Psoas muscle (tissue), 8 donors: ENCODE measurements around the gene UBL3. TPM values are rescaled to one million over a fixed set of nuclear protein-coding genes. Genes with fewer than 3 reads are reported as not detected.

Source experiments
- ATAC-seq, 4 donors: fragments of 200-7000 bp; cut with Tn5 transposase; one replicate each; pipeline ENCODE4 v1.9.1; 2020; ENCODE audit warnings: moderate library complexity in 3 of 4, mild to moderate bottlenecking in 2 of 4
- DNase-seq, 2 donors: peaks; one replicate each; pipeline ENCODE4 v3.0.0-alpha.2; 2020
- H3K27ac ChIP-seq: fragments of 200-600 bp; one replicate; pipeline ENCODE4 v1.8.0; 2022
- H3K27me3 ChIP-seq, 3 donors: fragments of 200-600 bp in 1 of 3; one replicate each; pipeline versions ENCODE4 v1.6.1 to v1.8.0; 2013 to 2022; ENCODE audit warnings: low read length in 2 of 3, mild to moderate bottlenecking in 2 of 3, moderate library complexity in 1 of 3; ENCODE audit not compliant: insufficient read depth in 3 of 3
- H3K36me3 ChIP-seq, 2 donors: fragments of 200-600 bp in 1 of 2; one replicate each; pipeline versions ENCODE4 v1.6.1 to v1.8.0; 2013 to 2022; ENCODE audit warnings: low read depth in 1 of 2, mild to moderate bottlenecking in 1 of 2, moderate library complexity in 1 of 2; ENCODE audit not compliant: insufficient read depth in 1 of 2
- H3K4me1 ChIP-seq: fragments of 200-600 bp; one replicate; pipeline ENCODE4 v1.8.0; 2022
- H3K4me3 ChIP-seq: fragments of 200-600 bp; one replicate; pipeline ENCODE4 v1.8.0; 2022; ENCODE audit warnings: mild to moderate bottlenecking
- H3K9me3 ChIP-seq: fragments of 200-600 bp; one replicate; pipeline ENCODE4 v1.8.0; 2022
- WGBS, 3 donors: extraction: QIAGEN DNeasy Blood & Tissue Kit; methylation state at CpG; one replicate each; pipeline versions ENCODE4 v1.1.6 to v1.1.7; 2013; 5-methylcytosine and 5-hydroxymethylcytosine counted together
- intact Hi-C, 2 donors: fragments of 100-400 bp; cut with DNase I; formaldehyde crosslinking; loops; one replicate each; pipeline versions ENCODE4 v1.11.0 to v1.14.2; 2022
- polyA plus RNA-seq, 3 donors: library from polyadenylated mRNA; stranded (reverse); fragments of 200-250 nt; gene quantifications; one replicate each; pipeline ENCODE4 v1.2.3, GENCODE V29; 2013
- total RNA-seq, 4 donors: library from RNA; stranded (reverse); fragmentation: NEBNext Ultra II Directional in 2 of 4; extraction: Animal tissue kit (Norgen Biotek cat#: 25700) in 2 of 4; gene quantifications; one replicate each; pipeline versions ENCODE4 v1.2.1 to v1.2.4, GENCODE V29; 2021 to 2023
- TF ChIP-seq, protein P1 (sequence below): fragments of 200-600 bp; IDR thresholded peaks from one replicate; pipeline ENCODE4 v1.8.0; 2022; ENCODE audit warnings: antibody characterized with exemption
- donor health status: healthy with polysubstance abuse.
- donor health status: DM: no; HTN: no; CAD: no; lungs with moderate emphysema.
- donor health status: Bipolar disorder and iron deficiency.
- donor health status: healthy.
- donor health status: DM: yes; HTN: yes; CAD: no.
- donor health status: DM: no; HTN: no; CAD: no.
- donor health status: DM: no; HTN: no; CAD: no.
- donor health status: DM: yes; HTN: yes; CAD: no.

Gene UBL3
- total and polyA plus RNA-seq, 7 donors = 15.7 to 43.8 (median 22.8) TPM

DNA sequence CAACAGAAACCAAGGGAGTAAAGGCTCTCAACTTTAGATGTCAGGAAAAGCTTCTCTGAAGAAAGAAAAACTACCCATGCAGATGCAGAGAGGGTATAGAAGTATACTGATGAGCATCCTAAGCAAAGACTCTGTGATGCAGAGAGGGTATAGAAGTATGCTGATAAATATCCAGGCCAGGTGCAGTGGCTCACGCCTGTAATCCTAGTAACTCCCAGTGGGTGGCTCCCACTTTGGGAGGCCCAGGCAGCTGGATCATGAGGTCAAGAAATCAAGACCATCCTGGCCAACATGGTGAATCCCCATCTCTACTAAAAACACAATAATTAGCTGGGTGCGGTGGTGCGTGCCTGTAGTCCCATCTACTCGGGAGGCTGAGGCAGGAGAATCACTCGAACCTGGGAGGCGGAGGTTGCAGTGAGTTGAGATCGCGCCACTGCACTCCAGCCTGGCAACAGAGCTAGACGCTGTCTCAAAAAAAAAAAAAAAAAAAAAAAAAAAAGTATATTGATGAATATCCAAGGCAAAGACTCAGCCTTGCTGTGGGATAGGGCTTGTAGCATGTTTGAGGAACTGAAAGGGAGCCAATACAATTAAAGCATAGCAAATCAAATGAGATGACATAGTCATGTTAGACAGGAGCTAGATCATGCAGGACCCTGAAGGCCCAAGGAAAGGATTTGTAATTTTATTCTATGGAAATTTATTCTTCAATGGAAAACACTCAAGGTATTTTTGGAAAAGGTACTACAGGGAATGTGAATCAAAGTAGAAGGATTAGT, 14.9 kb downstream of the UBL3 start:
- no peaks in the 10 kb centered on the region for H3K36me3 ChIP-seq
- no peak overlapping the region for H3K4me3 ChIP-seq
- intact Hi-C loops = no loop called here
- 97 to 98% (median 97%) methylated on average over 9 of the region's 9 CpGs for WGBS, 3 donors
- DNase-seq (no peak), ATAC-seq (no peak)
- H3K27ac ChIP-seq = no peak overlapping the region
- TF ChIP-seq, protein P1, sequence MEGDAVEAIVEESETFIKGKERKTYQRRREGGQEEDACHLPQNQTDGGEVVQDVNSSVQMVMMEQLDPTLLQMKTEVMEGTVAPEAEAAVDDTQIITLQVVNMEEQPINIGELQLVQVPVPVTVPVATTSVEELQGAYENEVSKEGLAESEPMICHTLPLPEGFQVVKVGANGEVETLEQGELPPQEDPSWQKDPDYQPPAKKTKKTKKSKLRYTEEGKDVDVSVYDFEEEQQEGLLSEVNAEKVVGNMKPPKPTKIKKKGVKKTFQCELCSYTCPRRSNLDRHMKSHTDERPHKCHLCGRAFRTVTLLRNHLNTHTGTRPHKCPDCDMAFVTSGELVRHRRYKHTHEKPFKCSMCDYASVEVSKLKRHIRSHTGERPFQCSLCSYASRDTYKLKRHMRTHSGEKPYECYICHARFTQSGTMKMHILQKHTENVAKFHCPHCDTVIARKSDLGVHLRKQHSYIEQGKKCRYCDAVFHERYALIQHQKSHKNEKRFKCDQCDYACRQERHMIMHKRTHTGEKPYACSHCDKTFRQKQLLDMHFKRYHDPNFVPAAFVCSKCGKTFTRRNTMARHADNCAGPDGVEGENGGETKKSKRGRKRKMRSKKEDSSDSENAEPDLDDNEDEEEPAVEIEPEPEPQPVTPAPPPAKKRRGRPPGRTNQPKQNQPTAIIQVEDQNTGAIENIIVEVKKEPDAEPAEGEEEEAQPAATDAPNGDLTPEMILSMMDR = no peak
- peaks cover 7% of the 10 kb centered on the region for H3K4me1 ChIP-seq
- H3K27me3 ChIP-seq = no peaks in the 10 kb centered on the region
- no peaks in the 10 kb centered on the region for H3K9me3 ChIP-seq

DNA sequence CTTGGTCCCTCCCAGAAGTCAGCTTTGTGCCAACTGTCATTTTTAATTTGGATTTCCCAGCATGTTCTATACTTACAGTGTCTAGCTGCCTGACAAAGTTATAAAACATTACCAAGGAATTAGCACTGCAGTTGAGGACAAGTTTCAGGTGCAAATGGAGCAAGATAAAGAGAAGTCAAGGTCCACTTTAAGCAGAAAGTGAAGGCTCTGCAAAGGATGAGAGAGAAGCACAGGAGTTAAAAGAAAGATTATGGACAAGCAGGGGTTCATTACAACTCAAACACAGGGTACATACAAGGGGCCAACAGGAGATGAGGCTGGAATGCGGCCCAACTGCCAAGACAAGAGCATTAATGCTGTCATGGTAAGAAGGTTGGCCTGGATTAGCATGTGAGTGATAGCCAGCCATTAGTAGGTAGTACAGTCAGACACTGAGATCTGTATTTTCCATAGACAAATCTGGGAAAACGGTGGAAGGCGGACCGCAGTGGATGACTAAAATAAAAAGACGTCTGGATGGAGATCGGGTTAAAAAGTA, 17.6 kb downstream of the UBL3 start:
- no peaks in the 10 kb centered on the region for H3K36me3 ChIP-seq
- no peaks in the 10 kb centered on the region for H3K27me3 ChIP-seq
- TF ChIP-seq, protein P1 = no peak
- peaks cover 3% of the 10 kb centered on the region for H3K4me1 ChIP-seq
- H3K4me3 ChIP-seq = no peak overlapping the region
- H3K9me3 ChIP-seq = no peaks in the 10 kb centered on the region
- DNase-seq (no peak), ATAC-seq (no peak)
- intact Hi-C loops = no loop called here
- H3K27ac ChIP-seq = no peak overlapping the region
- 85 to 91% (median 90%) methylated on average over 6 of the region's 6 CpGs for WGBS, 3 donors

DNA sequence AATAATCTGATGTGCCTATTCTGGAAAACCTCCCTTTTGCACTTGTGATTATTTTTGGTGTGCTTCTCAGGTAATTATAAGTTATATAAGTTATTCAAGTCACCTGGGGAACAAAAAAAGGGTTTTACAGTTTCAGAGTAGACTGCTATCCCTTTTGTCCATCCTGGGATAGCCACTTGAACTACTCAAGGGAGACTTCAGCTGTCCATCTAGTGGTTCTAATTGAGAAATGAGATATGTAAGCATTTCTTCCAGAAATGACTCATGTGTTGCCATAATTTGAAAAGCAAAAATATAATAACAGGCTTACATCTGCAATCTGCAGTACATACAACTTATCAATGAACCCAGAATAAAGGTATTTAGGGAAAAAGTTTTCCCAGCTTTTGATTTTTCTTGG, 20.4 kb downstream of the UBL3 start:
- ATAC-seq (no peak), DNase-seq (no peak)
- H3K9me3 ChIP-seq = no peaks in the 10 kb centered on the region
- peaks cover 3% of the 10 kb centered on the region for H3K4me1 ChIP-seq
- no peak overlapping the region for H3K4me3 ChIP-seq
- intact Hi-C loops = no loop called here
- H3K27me3 ChIP-seq = no peaks in the 10 kb centered on the region
- H3K36me3 ChIP-seq = no peaks in the 10 kb centered on the region
- no peak overlapping the region for H3K27ac ChIP-seq
- TF ChIP-seq, protein P1 = no peak

DNA sequence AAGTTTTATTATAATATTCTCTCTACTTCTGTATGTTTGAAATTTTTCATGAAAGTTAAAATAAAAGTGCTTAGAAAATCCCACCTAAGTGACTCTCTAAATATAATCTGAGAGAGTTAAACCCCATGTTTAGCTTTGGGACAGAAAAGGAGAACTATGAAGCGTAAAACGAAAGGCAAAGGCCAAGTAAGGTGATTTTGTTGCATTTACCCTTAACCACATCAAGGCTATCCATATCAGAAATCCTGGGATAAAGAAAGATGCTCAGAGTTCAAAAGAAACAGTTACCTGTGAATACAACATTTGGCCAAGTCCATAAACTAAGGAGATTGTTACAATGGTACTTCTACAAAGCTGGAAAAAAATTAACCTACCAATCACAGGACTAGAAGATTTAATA, 31.3 kb downstream of the UBL3 start:
- peaks cover 4% of the 10 kb centered on the region for H3K9me3 ChIP-seq
- no peak overlapping the region for H3K27ac ChIP-seq
- H3K4me1 ChIP-seq = peaks cover 74% of the 10 kb centered on the region
- DNase-seq = no peak
- intact Hi-C loops = no loop called here
- H3K27me3 ChIP-seq = no peaks in the 10 kb centered on the region
- ATAC-seq = no peak
- WGBS, 3 donors = 86 to 92% (median 88%) methylated on average over 2 of the region's 2 CpGs
- no peak overlapping the region for H3K4me3 ChIP-seq
- no peaks in the 10 kb centered on the region for H3K36me3 ChIP-seq
- TF ChIP-seq, protein P1 = no peak
